ENCODE results near the gene KRTAP10-4. TPM values are rescaled to one million over a fixed set of nuclear protein-coding genes. Genes with fewer than 3 reads are reported as not detected.
"Not testable (repeated sequence)": the region's sequence is repeated elsewhere in the genome, so short reads cannot be mapped to it uniquely, and the experiment has no call there.

The KRTAP10-4 gene
- total and polyA plus RNA-seq, 2 of the 4 experiments (the other 2 are of a cell fraction): not detected

- WGBS, 2 experiments (ENCODE audit: extremely low coverage in 2 of 2, insufficient read length in 1 of 2): 42% methylated on average over 4 of the region's 7 CpGs; no CpG with 5 or more reads in 1 of the 2 experiments
- no peaks in the 10 kb centered on the region for H4K20me1 ChIP-seq (ENCODE audit: insufficient read depth, low read length)
- no peak overlapping the region for H4K8ac ChIP-seq (ENCODE audit: low read depth in 2 of 2, low read length in 2 of 2)
- H3K9me3 ChIP-seq (ENCODE audit: control insufficient read depth, insufficient read depth, low read length): peaks cover 11% of the 10 kb centered on the region
- no peak overlapping the region for H2BK20ac ChIP-seq (ENCODE audit: low read depth, low read length)
- no peak overlapping the region for H2AK5ac ChIP-seq (ENCODE audit: low read depth, low read length)
- no peak overlapping the region for H2BK5ac ChIP-seq (ENCODE audit: low read depth, low read length, poor library complexity, severe bottlenecking)
- H3K27me3 ChIP-seq (ENCODE audit: control insufficient read depth, insufficient read depth, low read length): no peaks in the 10 kb centered on the region; the same call in 1 of the 2 replicates
- H3K4me3 ChIP-seq (ENCODE audit: insufficient read depth, low read depth, low read length): no peak overlapping the region
- H3K56ac ChIP-seq (ENCODE audit: extremely low read depth, insufficient read depth, low read length): no peak overlapping the region
- H2AK9ac ChIP-seq (replicated peaks; ENCODE audit: low read depth, low read length, poor library complexity): no peak overlapping the region
- H3K36me3 ChIP-seq (ENCODE audit: control insufficient read depth, insufficient read depth, low read length): no peaks in the 10 kb centered on the region
- H3K14ac ChIP-seq (replicated peaks; ENCODE audit: low read depth, low read length): no peak overlapping the region
- intact Hi-C loops (cut with micrococcal nuclease) (no loop called here), dilution Hi-C loops (cut with HindIII; ENCODE audit: low sequenced_read_pairs, unreplicated experiment) (no loop called here), in situ Hi-C loops (cut with MboI; ENCODE audit: low sequenced_read_pairs) (no loop called here)
- no peak overlapping the region for H3K18ac ChIP-seq (ENCODE audit: low read depth, low read length)
- no peaks in the 10 kb centered on the region for H3K4me1 ChIP-seq (ENCODE audit: control insufficient read depth, insufficient read depth, low read length)
- DNase-seq: no peak
- H3K27ac ChIP-seq (ENCODE audit: insufficient read depth, low read length): no peak overlapping the region
- no peaks in the 10 kb centered on the region for H3K9me1 ChIP-seq (ENCODE audit: insufficient read depth, low read length)
- no TSS peak for BruUV-seq (replicated peaks)
- ATAC-seq (ENCODE audit: low read depth): no peak
- POLR2A ChIA-PET (ENCODE audit: unreplicated experiment): no interaction called here
- H2BK15ac ChIP-seq (ENCODE audit: low read depth, low read length): no peak overlapping the region
- no peak overlapping the region for H3K23ac ChIP-seq (ENCODE audit: low read depth, low read length)
- H2AFZ ChIP-seq (replicated peaks; ENCODE audit: low read length, poor library complexity): no peak overlapping the region
- no peak overlapping the region for H4K5ac ChIP-seq (ENCODE audit: low read depth, low read length)
- H3K4ac ChIP-seq (ENCODE audit: low read depth, low read length): no peak overlapping the region
- no peak overlapping the region for H3K4me2 ChIP-seq (ENCODE audit: low read depth, low read length)
- H3K9ac ChIP-seq (ENCODE audit: low read depth, low read length): no peak overlapping the region
- no peaks in the 10 kb centered on the region for H3K79me1 ChIP-seq (ENCODE audit: low read depth in 1 of 2, low read length in 2 of 2)
- TF ChIP-seq CEBPB (IDR thresholded peaks at IDR 0.05; ENCODE audit: low read depth, low read length) (no peak), USF2 (IDR thresholded peaks at IDR 0.05; ENCODE audit: low read depth, low read length) (no peak)
- TF ChIP-seq, protein P1, sequence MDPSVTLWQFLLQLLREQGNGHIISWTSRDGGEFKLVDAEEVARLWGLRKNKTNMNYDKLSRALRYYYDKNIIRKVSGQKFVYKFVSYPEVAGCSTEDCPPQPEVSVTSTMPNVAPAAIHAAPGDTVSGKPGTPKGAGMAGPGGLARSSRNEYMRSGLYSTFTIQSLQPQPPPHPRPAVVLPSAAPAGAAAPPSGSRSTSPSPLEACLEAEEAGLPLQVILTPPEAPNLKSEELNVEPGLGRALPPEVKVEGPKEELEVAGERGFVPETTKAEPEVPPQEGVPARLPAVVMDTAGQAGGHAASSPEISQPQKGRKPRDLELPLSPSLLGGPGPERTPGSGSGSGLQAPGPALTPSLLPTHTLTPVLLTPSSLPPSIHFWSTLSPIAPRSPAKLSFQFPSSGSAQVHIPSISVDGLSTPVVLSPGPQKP (IDR thresholded peaks at IDR 0.05; ENCODE audit: borderline replicate concordance, low read depth, low read length): no peak
- CTCF ChIA-PET: no interaction called here
- no peak overlapping the region for H4K91ac ChIP-seq (ENCODE audit: insufficient read depth, low read depth, low read length)
- no peak overlapping the region for H2BK120ac ChIP-seq (ENCODE audit: low read depth, low read length)
Observed at GRCh38 chr21:44579833-44580144, 6.3 kb downstream of the KRTAP10-4 start.

DNA sequence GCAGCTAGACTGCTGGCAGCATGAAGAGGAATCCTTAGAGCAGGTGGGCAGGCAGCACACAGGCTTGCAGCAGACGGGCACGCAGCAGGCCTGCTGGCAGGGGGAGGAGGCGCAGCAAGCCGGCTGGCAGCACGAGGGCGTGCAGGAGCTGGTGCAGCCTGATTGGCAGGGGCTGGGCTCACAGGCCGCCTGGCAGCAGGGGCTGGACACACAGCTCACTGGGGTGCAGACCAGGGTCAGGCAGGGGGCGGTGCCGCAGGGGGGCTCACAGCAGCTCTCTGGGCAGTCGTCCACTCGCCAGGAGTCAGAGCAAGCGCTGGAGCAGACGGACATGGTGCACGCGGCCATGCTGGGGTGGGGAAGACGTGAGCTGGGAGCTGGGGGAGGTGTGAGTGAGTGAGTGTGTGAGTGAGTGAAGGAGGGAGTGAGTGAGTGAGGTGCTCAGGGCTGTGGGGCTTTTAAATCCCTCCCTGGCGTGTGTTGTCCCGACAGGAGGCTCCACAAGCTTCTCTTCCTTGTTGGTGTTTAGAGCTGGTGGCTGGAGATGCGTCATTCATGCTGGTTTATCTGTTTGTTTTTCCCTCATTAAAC is 6.8 kb downstream of the KRTAP10-4 start, which contains the start of gene KRTAP10-5:
KRTAP10-5 (minus strand) TSS at position 374 of the 591 bp plus-strand sequence; CDS start at position 348, 26 bp downstream.
- H2BK120ac ChIP-seq (ENCODE audit: low read depth, low read length); POLR2A ChIA-PET (ENCODE audit: unreplicated experiment); H2BK20ac ChIP-seq (ENCODE audit: low read depth, low read length); DNase-seq; in situ Hi-C loops (cut with MboI; ENCODE audit: low sequenced_read_pairs); H2AFZ ChIP-seq (replicated peaks; ENCODE audit: low read length, poor library complexity); H3K14ac ChIP-seq (replicated peaks; ENCODE audit: low read depth, low read length); BruUV-seq (replicated peaks); H3K4me3 ChIP-seq (ENCODE audit: insufficient read depth, low read depth, low read length); H3K36me3 ChIP-seq (ENCODE audit: control insufficient read depth, insufficient read depth, low read length); H3K27me3 ChIP-seq (ENCODE audit: control insufficient read depth, insufficient read depth, low read length); H3K4ac ChIP-seq (ENCODE audit: low read depth, low read length); H4K8ac ChIP-seq (ENCODE audit: low read depth in 2 of 2, low read length in 2 of 2); H4K5ac ChIP-seq (ENCODE audit: low read depth, low read length); H2AK9ac ChIP-seq (replicated peaks; ENCODE audit: low read depth, low read length, poor library complexity); H3K27ac ChIP-seq (ENCODE audit: insufficient read depth, low read length); H2BK5ac ChIP-seq (ENCODE audit: low read depth, low read length, poor library complexity, severe bottlenecking); CTCF ChIA-PET; H3K56ac ChIP-seq (ENCODE audit: extremely low read depth, insufficient read depth, low read length); intact Hi-C loops (cut with micrococcal nuclease); H3K4me2 ChIP-seq (ENCODE audit: low read depth, low read length); H3K4me1 ChIP-seq (ENCODE audit: control insufficient read depth, insufficient read depth, low read length); H3K23ac ChIP-seq (ENCODE audit: low read depth, low read length); H3K9ac ChIP-seq (ENCODE audit: low read depth, low read length); H3K18ac ChIP-seq (ENCODE audit: low read depth, low read length); dilution Hi-C loops (cut with HindIII; ENCODE audit: low sequenced_read_pairs, unreplicated experiment); H3K9me1 ChIP-seq (ENCODE audit: insufficient read depth, low read length); H4K91ac ChIP-seq (ENCODE audit: insufficient read depth, low read depth, low read length); ATAC-seq (ENCODE audit: low read depth); H3K79me1 ChIP-seq (ENCODE audit: low read depth in 1 of 2, low read length in 2 of 2); H2AK5ac ChIP-seq (ENCODE audit: low read depth, low read length); H4K20me1 ChIP-seq (ENCODE audit: insufficient read depth, low read length); H2BK15ac ChIP-seq (ENCODE audit: low read depth, low read length): not testable (repeated sequence)
- 35% methylated on average over 6 of the region's 19 CpGs; no CpG with 5 or more reads in 1 of the 2 experiments for WGBS, 2 experiments (ENCODE audit: extremely low coverage in 2 of 2, insufficient read length in 1 of 2)
- H3K9me3 ChIP-seq (ENCODE audit: control insufficient read depth, insufficient read depth, low read length): peaks cover 11% of the 10 kb centered on the region

Data from IMR-90 (cell line).